ENCODE data around the gene NAALADL2.
"Not testable (repeated sequence)": the region's sequence is repeated elsewhere in the genome, so short reads cannot be mapped to it uniquely, and the experiment has no call there.

Gene NAALADL2

GRCh38 chr3:175731543-175731942 is 872.4 kb downstream of the NAALADL2 start:
- no peak for DNase-seq

- no peak for DNase-seq
Observed at GRCh38 chr3:175732017-175732416, 872.9 kb downstream of the NAALADL2 start.

DNA sequence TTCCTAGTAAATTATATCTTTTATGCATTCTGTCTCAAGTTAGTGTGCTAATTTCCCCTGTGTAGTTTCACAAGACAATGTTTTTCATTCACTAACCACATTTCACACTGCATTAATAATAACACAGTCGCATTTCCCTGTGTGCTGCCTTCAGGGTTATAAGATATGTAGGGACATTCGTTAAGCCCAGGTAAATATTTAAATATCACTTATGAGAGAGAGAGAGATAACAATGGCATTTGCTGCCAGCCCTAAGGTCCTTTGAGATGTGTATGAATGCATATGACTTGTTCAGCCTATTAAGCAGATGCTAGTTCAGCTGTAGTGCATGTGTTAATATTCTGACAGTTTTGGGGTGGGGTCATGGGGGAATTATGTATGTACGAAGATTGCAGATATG is 876.7 kb downstream of the NAALADL2 start:
- no peak for DNase-seq

DNA sequence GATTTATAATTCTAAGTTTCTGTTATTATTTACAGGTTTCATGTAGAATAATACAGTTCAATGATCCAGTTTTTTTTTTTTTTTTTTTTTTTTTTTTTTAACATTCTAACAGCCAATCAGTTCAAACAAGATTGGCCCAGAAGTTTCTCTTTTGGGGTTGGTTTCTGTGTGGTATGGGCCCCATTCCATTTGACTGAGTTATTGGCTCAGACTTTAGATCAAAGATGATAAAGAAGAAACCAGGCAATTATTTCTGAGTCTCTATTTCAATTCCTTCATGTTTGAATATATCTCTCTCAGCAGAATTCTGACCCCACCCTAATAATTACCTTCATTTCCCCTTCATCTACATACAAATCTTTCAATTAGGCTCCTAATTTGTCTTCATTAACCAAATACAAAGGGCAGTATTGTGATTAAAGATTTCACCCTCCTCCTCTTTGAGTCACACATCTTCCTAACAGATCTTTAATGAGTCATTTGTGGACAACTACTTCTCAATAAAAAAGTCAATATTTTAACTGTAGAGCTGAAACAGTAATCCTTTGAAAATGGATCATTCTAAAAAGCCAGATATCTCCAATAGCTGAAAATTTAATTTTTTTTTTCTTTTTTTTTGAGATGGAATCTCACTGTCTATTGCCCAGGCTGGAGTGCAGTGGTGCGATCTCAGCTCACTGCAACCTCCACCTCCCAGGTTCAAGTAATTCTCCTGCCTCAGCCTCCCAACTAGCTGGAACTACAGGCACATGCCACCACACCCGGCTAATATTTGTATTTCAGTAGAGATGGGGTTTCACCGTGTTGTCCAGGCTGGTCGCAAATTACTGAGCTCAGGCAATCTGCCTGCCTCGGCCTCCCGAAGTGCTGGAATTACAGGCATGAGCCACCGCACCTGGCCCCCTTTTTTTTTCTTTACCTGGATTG is 878.8 kb downstream of the NAALADL2 start:
- no peak for DNase-seq

DNA sequence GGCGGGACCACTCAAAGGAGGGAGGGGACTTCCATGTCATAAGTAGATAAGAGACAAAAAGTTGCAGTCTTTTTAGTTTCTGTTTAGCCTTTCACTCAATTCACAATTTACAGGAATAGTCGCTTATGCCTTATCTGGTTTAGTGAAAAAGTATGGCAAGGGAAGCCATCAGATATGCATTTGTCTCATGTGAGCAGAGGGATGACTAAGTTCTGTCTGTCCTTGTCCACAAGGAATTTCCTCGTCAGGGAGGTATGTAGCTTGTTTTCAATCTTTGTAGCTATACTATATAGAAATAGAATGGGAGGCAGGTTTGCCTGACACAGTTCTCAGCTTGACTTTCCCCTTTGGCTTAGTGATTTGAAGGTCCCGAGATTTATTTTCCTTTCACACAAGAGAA is 882.8 kb downstream of the NAALADL2 start:
- no peak for DNase-seq

- DNase-seq: no peak
Observed at GRCh38 chr3:175743733-175744400, 884.7 kb downstream of the NAALADL2 start.

DNA sequence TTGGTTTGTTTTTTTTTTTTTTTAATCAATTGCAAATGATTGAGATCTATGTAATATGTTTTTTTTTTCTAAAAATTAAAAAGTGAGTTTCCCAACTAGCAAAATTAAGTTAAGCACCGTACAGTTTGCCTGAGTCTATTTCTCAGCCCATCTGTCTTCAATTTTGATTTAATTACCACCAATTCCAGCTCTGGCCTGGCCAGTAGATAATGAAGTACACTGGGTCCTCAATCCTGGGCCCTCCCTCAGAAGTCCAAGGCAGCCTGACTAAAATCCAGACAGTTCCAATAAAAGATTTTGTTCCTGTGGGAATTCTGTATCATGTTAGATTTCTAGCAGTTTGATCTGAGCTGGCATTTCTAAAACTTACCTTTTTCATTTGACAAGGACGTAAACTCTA is 887.2 kb downstream of the NAALADL2 start:
- no peak for DNase-seq

DNA sequence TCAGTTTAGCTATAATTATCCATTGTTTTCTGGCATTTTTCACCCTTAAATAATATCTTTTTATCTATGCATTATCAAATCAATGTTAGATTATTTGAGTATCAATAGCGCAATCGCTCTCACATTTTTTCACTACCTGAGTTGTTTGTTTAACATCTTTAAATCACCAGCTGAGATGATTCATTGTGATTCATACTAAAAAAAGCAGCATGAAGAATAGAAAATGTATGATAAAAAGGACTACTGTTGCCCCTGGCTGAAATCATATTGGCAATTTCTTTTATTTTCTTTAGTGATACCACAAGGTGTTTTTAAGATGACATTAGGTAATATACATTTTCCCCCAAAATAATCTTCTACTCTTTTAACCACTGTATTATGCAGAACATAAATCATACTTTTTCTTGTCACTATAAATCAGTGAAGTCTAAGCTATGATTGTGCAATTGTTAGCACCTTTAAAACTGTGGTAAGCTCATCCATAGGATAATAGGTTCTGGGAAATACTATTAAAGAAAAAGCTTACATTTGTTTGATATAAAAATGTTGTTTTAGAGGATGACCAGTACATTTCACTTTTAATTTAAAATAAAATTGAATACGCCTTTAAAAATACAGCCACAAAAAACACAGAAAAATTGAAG is 889.1 kb downstream of the NAALADL2 start:
- no peak for DNase-seq

GRCh38 chr3:175749981-175750380 is 890.8 kb downstream of the NAALADL2 start:
- DNase-seq: no peak

DNA sequence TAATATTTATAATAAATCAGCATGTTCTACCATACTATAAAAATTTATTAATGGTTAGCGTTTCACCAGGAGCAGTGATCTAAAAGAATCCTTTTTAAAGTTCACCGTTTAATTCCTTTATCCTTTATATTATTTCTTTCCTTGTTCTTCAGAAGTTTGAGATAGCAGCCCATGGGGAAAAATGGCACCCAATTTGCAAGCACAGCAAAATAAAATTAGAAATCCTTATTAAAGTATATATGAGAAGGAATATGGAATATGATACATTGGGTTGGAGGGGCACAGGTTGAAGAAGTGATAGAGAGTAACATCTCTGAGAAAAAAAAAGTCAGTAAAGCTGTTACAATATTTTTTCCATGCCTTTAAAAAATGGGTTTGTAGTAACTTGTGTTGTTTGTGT is 892.0 kb downstream of the NAALADL2 start:
- no peak for DNase-seq

GRCh38 chr3:175763948-175764347 is 904.8 kb downstream of the NAALADL2 start:
- DNase-seq: no peak

- no peak for DNase-seq
Observed at GRCh38 chr3:175764722-175765121, 905.6 kb downstream of the NAALADL2 start.

DNA sequence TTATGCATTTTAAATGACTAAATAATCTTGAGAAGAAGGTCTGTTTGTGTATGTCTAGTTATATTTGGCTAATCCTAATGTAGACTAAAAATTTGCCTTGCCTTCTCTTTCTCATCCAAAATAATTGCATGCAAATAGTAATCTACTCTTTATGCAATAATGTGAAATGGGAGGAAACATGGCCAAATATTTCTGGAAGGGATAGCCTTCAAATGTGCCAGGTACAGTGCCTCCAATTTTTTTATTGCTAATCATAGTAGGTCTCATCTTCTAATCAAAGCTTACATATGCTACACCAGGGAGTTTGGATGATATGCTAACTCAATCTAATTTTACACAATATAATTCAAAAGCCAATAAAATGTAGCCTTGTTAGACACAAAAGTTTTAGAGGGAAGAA is 911.3 kb downstream of the NAALADL2 start:
- no peak for DNase-seq

DNA sequence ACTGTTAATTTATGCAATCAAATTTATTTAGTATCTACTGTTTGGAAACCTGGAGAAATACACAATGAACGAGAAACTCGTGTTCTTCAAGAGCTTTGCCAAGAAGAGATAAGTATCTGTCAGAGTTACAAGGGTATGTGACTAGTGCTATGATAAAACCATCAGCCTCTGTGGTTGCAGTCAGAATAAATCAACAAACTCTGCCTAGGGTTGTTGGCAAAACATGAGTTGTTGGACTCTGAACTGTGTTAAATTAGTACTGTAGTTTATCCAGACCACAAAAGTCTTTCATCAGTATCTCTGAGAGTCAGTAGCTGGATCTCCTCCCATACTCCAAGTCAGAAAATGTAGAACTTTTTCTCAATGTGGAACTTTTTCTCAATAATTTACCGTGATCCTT is 918.4 kb downstream of the NAALADL2 start:
- DNase-seq: no peak

DNA sequence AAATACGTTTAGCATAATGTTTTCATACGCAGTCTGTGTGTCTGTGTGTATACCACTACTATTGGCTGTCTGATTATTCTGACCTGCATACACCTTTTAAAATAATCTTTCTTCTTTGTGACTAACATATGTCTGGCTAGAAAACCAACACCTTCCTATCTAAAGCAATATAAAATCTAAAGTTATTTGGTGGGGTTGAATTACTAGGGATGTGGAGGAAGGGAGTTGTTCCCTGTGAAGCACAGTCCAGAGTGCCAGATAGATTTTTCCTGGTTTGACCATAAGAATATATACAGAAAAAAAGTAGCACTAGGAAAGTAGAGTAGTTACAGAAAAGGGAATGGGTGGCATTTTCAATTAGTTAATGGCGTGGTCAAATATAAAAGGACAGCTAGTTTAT is 918.8 kb downstream of the NAALADL2 start:
- no peak for DNase-seq

DNA sequence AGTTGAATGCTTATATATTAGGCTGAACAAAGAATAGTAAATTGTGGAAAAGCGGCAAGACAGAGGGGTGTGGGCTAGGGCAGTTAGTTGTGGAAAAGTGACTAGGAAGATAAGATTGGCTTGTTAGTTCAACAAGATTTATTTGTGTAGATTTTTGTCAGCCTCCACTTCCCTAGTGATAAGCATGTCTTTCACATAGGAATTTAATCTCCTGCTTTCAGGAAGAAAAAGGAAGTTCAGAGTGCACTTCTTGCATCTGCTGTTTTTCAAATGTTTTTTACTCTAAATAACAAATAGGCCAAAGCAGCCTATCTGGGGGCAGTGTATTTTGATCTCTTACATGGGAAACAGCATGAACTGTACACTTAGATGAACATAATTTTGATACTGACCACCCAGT is 919.9 kb downstream of the NAALADL2 start:
- DNase-seq: no peak

DNA sequence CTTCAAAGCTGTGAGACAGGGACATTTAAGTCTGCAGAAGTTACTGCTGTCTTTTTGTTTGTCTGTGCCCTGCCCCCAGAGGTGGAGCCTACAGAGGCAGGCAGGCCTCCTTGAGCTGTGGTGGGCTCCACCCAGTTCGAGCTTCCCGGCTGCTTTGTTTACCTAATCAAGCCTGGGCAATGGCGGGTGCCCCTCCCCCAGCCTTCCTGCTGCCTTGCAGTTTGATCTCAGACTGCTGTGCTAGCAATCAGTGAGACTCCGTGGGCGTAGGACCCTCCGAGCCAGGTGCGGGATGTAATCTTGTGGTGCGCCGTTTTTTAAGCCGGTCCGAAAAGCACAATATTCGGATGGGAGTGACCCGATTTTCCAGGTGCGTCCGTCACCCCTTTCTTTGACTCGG is 928.0 kb downstream of the NAALADL2 start:
- DNase-seq: not testable (repeated sequence)

DNA sequence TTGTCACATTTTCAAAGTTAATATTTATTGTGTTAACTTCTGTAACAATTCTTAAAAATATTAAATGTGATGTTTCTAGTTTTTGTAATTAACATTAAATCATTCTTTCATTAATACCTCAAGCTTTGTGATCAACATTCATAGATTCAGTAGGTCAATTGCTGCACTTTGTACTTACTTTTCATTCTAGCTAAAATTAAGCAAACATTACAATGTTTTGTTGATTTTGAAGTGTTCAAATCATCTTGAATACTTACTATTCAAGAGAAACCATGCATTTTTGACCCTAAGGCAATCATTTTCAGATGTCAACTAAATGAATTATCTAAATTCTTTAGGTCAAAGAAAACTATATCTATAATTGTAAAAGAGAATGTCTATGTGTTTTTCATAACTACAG is 933.1 kb downstream of the NAALADL2 start:
- no peak for DNase-seq

GRCh38 chr3:175798326-175798725 is 939.2 kb downstream of the NAALADL2 start:
- no peak for DNase-seq

- DNase-seq: no peak
Observed at GRCh38 chr3:175805825-175806224, 946.7 kb downstream of the NAALADL2 start.

GRCh38 chr3:175807175-175807574 is 948.0 kb downstream of the NAALADL2 start:
- DNase-seq: no peak

GRCh38 chr3:175818811-175819464 is 959.8 kb downstream of the NAALADL2 start:
- DNase-seq: no peak

Data from eye (tissue), 1 donor.